ENCODE results near the gene NAGPA.

Gene NAGPA

DNA sequence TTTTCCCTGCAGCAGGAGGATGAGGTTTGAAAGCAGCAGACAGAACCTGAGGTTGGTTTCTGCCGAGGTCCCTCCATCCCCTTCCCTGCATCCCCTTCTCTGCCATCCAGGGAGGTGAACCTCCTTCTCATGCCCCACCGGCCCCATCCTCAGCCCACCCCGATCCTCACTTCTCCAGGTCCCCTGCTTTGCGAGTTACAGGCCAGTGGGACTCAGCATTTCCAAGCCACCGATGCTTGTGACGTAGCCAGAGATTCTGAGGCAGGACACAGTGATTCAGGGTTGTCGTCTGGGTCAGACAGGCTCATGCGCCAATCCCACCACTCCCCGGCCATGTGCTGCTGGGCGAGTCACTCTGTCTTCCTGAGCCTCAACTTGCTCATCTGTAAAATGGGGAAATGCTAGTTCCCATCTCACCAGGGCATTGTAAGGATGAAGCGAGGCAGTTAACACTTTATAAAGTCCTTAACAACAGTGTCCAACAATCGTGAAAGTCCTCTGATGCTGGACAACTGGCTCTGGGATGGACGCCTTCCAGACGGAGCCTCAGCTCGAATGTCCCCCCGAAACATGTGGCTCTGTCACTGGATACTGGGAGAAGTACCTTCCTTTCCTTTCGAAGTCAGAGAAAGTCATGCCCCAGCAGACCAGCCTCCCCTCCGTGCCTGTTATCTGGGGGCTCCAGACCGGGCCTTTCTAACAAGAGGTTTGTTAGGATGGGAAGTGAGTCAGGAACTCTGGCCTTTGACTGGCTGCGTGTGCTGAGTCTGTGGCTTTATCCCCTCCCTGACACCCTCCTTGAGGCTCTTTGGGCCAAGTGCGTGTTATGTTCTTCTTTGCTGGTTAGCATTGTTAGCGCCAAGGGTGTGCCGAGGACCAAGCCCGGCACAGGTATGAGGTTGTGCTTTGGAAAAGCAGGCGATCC lies 53.7 kb downstream of the NAGPA start:
- peaks cover 4% of the 10 kb centered on the region; the same call in 1 of the 2 replicates for H3K27me3 ChIP-seq (ENCODE audit: insufficient read depth, low read length)
- H3K27ac ChIP-seq (ENCODE audit: low read depth, low read length, poor library complexity, severe bottlenecking) = no peak overlapping the region
- no peak overlapping the region for H3K9ac ChIP-seq (ENCODE audit: low read length)
- H3K9me3 ChIP-seq (ENCODE audit: low read length) = peaks cover 2% of the 10 kb centered on the region; the same call in 1 of the 2 replicates
- no peaks in the 10 kb centered on the region for H3K36me3 ChIP-seq (ENCODE audit: insufficient read depth, low read length)
- H3K4me3 ChIP-seq (ENCODE audit: low read depth, low read length, poor library complexity, severe bottlenecking) = no peak overlapping the region
- H3F3A ChIP-seq (ENCODE audit: insufficient read depth, low read length) = no peaks in the 10 kb centered on the region
- no peak overlapping the region for H3K4me2 ChIP-seq (ENCODE audit: low read length)
- no peaks in the 10 kb centered on the region for H3K9me2 ChIP-seq (ENCODE audit: low read depth, low read length)
- TF ChIP-seq, protein P1, sequence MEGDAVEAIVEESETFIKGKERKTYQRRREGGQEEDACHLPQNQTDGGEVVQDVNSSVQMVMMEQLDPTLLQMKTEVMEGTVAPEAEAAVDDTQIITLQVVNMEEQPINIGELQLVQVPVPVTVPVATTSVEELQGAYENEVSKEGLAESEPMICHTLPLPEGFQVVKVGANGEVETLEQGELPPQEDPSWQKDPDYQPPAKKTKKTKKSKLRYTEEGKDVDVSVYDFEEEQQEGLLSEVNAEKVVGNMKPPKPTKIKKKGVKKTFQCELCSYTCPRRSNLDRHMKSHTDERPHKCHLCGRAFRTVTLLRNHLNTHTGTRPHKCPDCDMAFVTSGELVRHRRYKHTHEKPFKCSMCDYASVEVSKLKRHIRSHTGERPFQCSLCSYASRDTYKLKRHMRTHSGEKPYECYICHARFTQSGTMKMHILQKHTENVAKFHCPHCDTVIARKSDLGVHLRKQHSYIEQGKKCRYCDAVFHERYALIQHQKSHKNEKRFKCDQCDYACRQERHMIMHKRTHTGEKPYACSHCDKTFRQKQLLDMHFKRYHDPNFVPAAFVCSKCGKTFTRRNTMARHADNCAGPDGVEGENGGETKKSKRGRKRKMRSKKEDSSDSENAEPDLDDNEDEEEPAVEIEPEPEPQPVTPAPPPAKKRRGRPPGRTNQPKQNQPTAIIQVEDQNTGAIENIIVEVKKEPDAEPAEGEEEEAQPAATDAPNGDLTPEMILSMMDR (IDR thresholded peaks at IDR 0.05; ENCODE audit: low read length) = no peak
- TF ChIP-seq EZH2 (IDR thresholded peaks at IDR 0.05; ENCODE audit: borderline replicate concordance, low read length) = no peak
- H3K4me1 ChIP-seq (ENCODE audit: insufficient read depth, low read length, severe bottlenecking) = peaks cover 4% of the 10 kb centered on the region
- no peaks in the 10 kb centered on the region for H4K20me1 ChIP-seq (ENCODE audit: insufficient read depth, low read length)
- no peaks in the 10 kb centered on the region for H3K79me2 ChIP-seq (ENCODE audit: insufficient read depth, low read length)
- no peak overlapping the region for H2AFZ ChIP-seq (ENCODE audit: low read length)

DNA sequence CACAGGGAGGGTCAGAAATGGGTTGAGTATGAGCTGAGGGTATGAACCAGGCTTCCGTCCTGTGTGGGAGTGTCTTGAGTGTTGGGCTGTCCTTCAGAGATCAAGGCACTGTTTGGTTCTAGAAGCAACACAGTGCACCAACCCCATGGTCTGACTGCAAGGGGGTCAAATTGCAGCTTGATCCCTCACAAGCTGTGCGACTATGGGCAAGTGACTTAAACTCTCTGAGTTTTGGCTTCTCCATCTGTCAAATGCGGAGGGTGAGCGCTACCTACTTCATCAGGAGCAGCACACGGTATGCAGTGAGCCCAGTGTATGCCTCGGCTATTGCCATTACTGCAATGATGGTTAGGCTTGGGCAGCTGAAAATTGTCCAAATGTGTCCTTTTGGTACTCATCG lies 54.6 kb downstream of the NAGPA start:
- H3K9me3 ChIP-seq (ENCODE audit: low read length) = peaks cover 2% of the 10 kb centered on the region; the same call in 1 of the 2 replicates
- H3K36me3 ChIP-seq (ENCODE audit: insufficient read depth, low read length) = no peaks in the 10 kb centered on the region
- no peak overlapping the region for H3K9ac ChIP-seq (ENCODE audit: low read length)
- H3F3A ChIP-seq (ENCODE audit: insufficient read depth, low read length) = no peaks in the 10 kb centered on the region
- H4K20me1 ChIP-seq (ENCODE audit: insufficient read depth, low read length) = no peaks in the 10 kb centered on the region
- H3K4me2 ChIP-seq (ENCODE audit: low read length) = no peak overlapping the region
- H3K9me2 ChIP-seq (ENCODE audit: low read depth, low read length) = no peaks in the 10 kb centered on the region
- H3K27me3 ChIP-seq (ENCODE audit: insufficient read depth, low read length) = peaks cover 4% of the 10 kb centered on the region; the same call in 1 of the 2 replicates
- no peak overlapping the region for H2AFZ ChIP-seq (ENCODE audit: low read length)
- no peak overlapping the region for H3K4me3 ChIP-seq (ENCODE audit: low read depth, low read length, poor library complexity, severe bottlenecking)
- H3K4me1 ChIP-seq (ENCODE audit: insufficient read depth, low read length, severe bottlenecking) = peaks cover 4% of the 10 kb centered on the region
- H3K79me2 ChIP-seq (ENCODE audit: insufficient read depth, low read length) = no peaks in the 10 kb centered on the region
- no peak overlapping the region for H3K27ac ChIP-seq (ENCODE audit: low read depth, low read length, poor library complexity, severe bottlenecking)
- TF ChIP-seq, protein P1 (IDR thresholded peaks at IDR 0.05; ENCODE audit: low read length) = no peak
- TF ChIP-seq EZH2 (IDR thresholded peaks at IDR 0.05; ENCODE audit: borderline replicate concordance, low read length) = no peak

DNA sequence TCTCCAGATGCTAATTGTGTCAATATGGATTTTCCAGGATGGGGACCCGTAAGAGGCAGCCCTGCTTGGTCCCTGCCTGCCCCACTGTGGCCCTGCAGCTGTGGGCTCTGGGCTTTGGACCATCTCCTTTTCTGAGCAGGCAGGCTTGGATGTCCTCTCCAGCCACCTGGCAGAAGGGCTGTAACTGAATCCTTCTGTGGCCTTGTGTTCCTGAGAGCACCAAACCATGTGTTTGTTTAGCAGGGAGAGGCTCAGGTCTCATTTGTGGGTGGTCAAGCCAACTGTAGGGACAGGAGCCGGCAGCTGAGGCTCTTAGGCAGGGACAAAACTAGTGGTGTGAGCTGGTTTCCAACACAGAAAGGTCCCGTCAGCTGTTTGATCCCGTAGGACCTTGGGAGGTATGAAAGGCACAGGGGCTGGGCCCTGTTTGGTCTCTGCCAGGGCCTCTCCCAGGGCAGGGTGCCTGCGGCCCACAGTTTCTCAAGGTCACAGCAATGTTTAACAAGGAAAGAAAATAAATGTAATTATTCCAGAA lies 57.1 kb downstream of the NAGPA start:
- Histone ChIP-seq H3K4me2 (ENCODE audit: low read length) (no peak overlapping the region), H3K9me2 (ENCODE audit: low read depth, low read length) (no peaks in the 10 kb centered on the region), H3F3A (ENCODE audit: insufficient read depth, low read length) (no peaks in the 10 kb centered on the region), H3K27me3 (ENCODE audit: insufficient read depth, low read length) (peaks cover 8% of the 10 kb centered on the region; the same call in 1 of the 2 replicates), H3K36me3 (ENCODE audit: insufficient read depth, low read length) (no peaks in the 10 kb centered on the region), H4K20me1 (ENCODE audit: insufficient read depth, low read length) (no peaks in the 10 kb centered on the region), H3K9me3 (ENCODE audit: low read length) (no peaks in the 10 kb centered on the region), H3K79me2 (ENCODE audit: insufficient read depth, low read length) (no peaks in the 10 kb centered on the region), H3K9ac (ENCODE audit: low read length) (no peak overlapping the region), H3K27ac (ENCODE audit: low read depth, low read length, poor library complexity, severe bottlenecking) (no peak overlapping the region), H3K4me1 (ENCODE audit: insufficient read depth, low read length, severe bottlenecking) (peaks cover 4% of the 10 kb centered on the region), H2AFZ (ENCODE audit: low read length) (no peak overlapping the region), H3K4me3 (ENCODE audit: low read depth, low read length, poor library complexity, severe bottlenecking) (no peak overlapping the region)
- TF ChIP-seq EZH2 (IDR thresholded peaks at IDR 0.05; ENCODE audit: borderline replicate concordance, low read length) = no peak
- TF ChIP-seq, protein P1 (IDR thresholded peaks at IDR 0.05; ENCODE audit: low read length) = no peak

Measured in OCI-LY1 (cell line).